ENCODE data around the gene RPLP1.

Gene RPLP1

GRCh38 chr15:69415381-69415780 is 37.2 kb upstream of the RPLP1 start:
- no peak overlapping the region for H3K4me3 ChIP-seq (ENCODE audit: low read depth in 1 of 2, low read length in 2 of 2)
- H3K4me1 ChIP-seq (ENCODE audit: control insufficient read depth in 1 of 2, insufficient read depth in 2 of 2, low read length in 2 of 2), result no peaks in the 10 kb centered on the region
- H3K27ac ChIP-seq (ENCODE audit: low read length), result no peak overlapping the region
- H3K9me3 ChIP-seq (ENCODE audit: control insufficient read depth in 1 of 2, low read length in 2 of 2), result no peaks in the 10 kb centered on the region
- H3K27me3 ChIP-seq (ENCODE audit: low read depth, low read length), result no peaks in the 10 kb centered on the region
- H3K36me3 ChIP-seq (ENCODE audit: control insufficient read depth in 1 of 2, insufficient read depth in 2 of 2, low read length in 2 of 2), result no peaks in the 10 kb centered on the region

GRCh38 chr15:69417581-69417980 is 35.0 kb upstream of the RPLP1 start:
- Histone ChIP-seq H3K4me1 (ENCODE audit: control insufficient read depth in 1 of 2, insufficient read depth in 2 of 2, low read length in 2 of 2) (no peaks in the 10 kb centered on the region), H3K36me3 (ENCODE audit: control insufficient read depth in 1 of 2, insufficient read depth in 2 of 2, low read length in 2 of 2) (no peaks in the 10 kb centered on the region), H3K27ac (ENCODE audit: low read length) (no peak overlapping the region), H3K4me3 (ENCODE audit: low read depth in 1 of 2, low read length in 2 of 2) (no peak overlapping the region), H3K9me3 (ENCODE audit: control insufficient read depth in 1 of 2, low read length in 2 of 2) (no peaks in the 10 kb centered on the region), H3K27me3 (ENCODE audit: low read depth, low read length) (no peaks in the 10 kb centered on the region)

GRCh38 chr15:69421498-69421897 is 31.1 kb upstream of the RPLP1 start:
- Histone ChIP-seq H3K4me3 (ENCODE audit: low read depth in 1 of 2, low read length in 2 of 2) (no peak overlapping the region), H3K9me3 (ENCODE audit: control insufficient read depth in 1 of 2, low read length in 2 of 2) (no peaks in the 10 kb centered on the region), H3K27me3 (ENCODE audit: low read depth, low read length) (no peaks in the 10 kb centered on the region), H3K27ac (ENCODE audit: low read length) (no peak overlapping the region), H3K36me3 (ENCODE audit: control insufficient read depth in 1 of 2, insufficient read depth in 2 of 2, low read length in 2 of 2) (no peaks in the 10 kb centered on the region), H3K4me1 (ENCODE audit: control insufficient read depth in 1 of 2, insufficient read depth in 2 of 2, low read length in 2 of 2) (no peaks in the 10 kb centered on the region)

GRCh38 chr15:69422336-69422895 is 30.2 kb upstream of the RPLP1 start:
- H3K36me3 ChIP-seq (ENCODE audit: control insufficient read depth in 1 of 2, insufficient read depth in 2 of 2, low read length in 2 of 2), result no peaks in the 10 kb centered on the region
- H3K4me3 ChIP-seq (ENCODE audit: low read depth in 1 of 2, low read length in 2 of 2), result no peak overlapping the region
- no peaks in the 10 kb centered on the region for H3K9me3 ChIP-seq (ENCODE audit: control insufficient read depth in 1 of 2, low read length in 2 of 2)
- no peaks in the 10 kb centered on the region for H3K4me1 ChIP-seq (ENCODE audit: control insufficient read depth in 1 of 2, insufficient read depth in 2 of 2, low read length in 2 of 2)
- H3K27me3 ChIP-seq (ENCODE audit: low read depth, low read length), result no peaks in the 10 kb centered on the region
- no peak overlapping the region for H3K27ac ChIP-seq (ENCODE audit: low read length)

GRCh38 chr15:69424001-69424400 is 28.6 kb upstream of the RPLP1 start:
- Histone ChIP-seq H3K27ac (ENCODE audit: low read length) (no peak overlapping the region), H3K27me3 (ENCODE audit: low read depth, low read length) (no peaks in the 10 kb centered on the region), H3K4me3 (ENCODE audit: low read depth in 1 of 2, low read length in 2 of 2) (no peak overlapping the region), H3K36me3 (ENCODE audit: control insufficient read depth in 1 of 2, insufficient read depth in 2 of 2, low read length in 2 of 2) (no peaks in the 10 kb centered on the region), H3K4me1 (ENCODE audit: control insufficient read depth in 1 of 2, insufficient read depth in 2 of 2, low read length in 2 of 2) (no peaks in the 10 kb centered on the region), H3K9me3 (ENCODE audit: control insufficient read depth in 1 of 2, low read length in 2 of 2) (no peaks in the 10 kb centered on the region)

- H3K27me3 ChIP-seq (ENCODE audit: low read depth, low read length), result no peaks in the 10 kb centered on the region
- no peaks in the 10 kb centered on the region for H3K9me3 ChIP-seq (ENCODE audit: control insufficient read depth in 1 of 2, low read length in 2 of 2)
- H3K36me3 ChIP-seq (ENCODE audit: control insufficient read depth in 1 of 2, insufficient read depth in 2 of 2, low read length in 2 of 2), result no peaks in the 10 kb centered on the region
- no peak overlapping the region for H3K4me3 ChIP-seq (ENCODE audit: low read depth in 1 of 2, low read length in 2 of 2)
- H3K27ac ChIP-seq (ENCODE audit: low read length), result no peak overlapping the region
- no peaks in the 10 kb centered on the region for H3K4me1 ChIP-seq (ENCODE audit: control insufficient read depth in 1 of 2, insufficient read depth in 2 of 2, low read length in 2 of 2)
Measured at GRCh38 chr15:69424748-69425413, 27.7 kb upstream of the RPLP1 start.

- H3K36me3 ChIP-seq (ENCODE audit: control insufficient read depth in 1 of 2, insufficient read depth in 2 of 2, low read length in 2 of 2), result no peaks in the 10 kb centered on the region
- no peak overlapping the region for H3K4me3 ChIP-seq (ENCODE audit: low read depth in 1 of 2, low read length in 2 of 2)
- no peaks in the 10 kb centered on the region for H3K9me3 ChIP-seq (ENCODE audit: control insufficient read depth in 1 of 2, low read length in 2 of 2)
- no peaks in the 10 kb centered on the region for H3K4me1 ChIP-seq (ENCODE audit: control insufficient read depth in 1 of 2, insufficient read depth in 2 of 2, low read length in 2 of 2)
- no peak overlapping the region for H3K27ac ChIP-seq (ENCODE audit: low read length)
- H3K27me3 ChIP-seq (ENCODE audit: low read depth, low read length), result no peaks in the 10 kb centered on the region
Measured at GRCh38 chr15:69433831-69434230, 18.8 kb upstream of the RPLP1 start.

- H3K4me3 ChIP-seq (ENCODE audit: low read depth in 1 of 2, low read length in 2 of 2), result no peak overlapping the region
- H3K27me3 ChIP-seq (ENCODE audit: low read depth, low read length), result no peaks in the 10 kb centered on the region
- no peaks in the 10 kb centered on the region for H3K9me3 ChIP-seq (ENCODE audit: control insufficient read depth in 1 of 2, low read length in 2 of 2)
- no peaks in the 10 kb centered on the region for H3K4me1 ChIP-seq (ENCODE audit: control insufficient read depth in 1 of 2, insufficient read depth in 2 of 2, low read length in 2 of 2)
- no peaks in the 10 kb centered on the region for H3K36me3 ChIP-seq (ENCODE audit: control insufficient read depth in 1 of 2, insufficient read depth in 2 of 2, low read length in 2 of 2)
- H3K27ac ChIP-seq (ENCODE audit: low read length), result no peak overlapping the region
Measured at GRCh38 chr15:69434238-69434637, 18.4 kb upstream of the RPLP1 start.

- Histone ChIP-seq H3K27me3 (ENCODE audit: low read depth, low read length) (no peaks in the 10 kb centered on the region), H3K36me3 (ENCODE audit: control insufficient read depth in 1 of 2, insufficient read depth in 2 of 2, low read length in 2 of 2) (no peaks in the 10 kb centered on the region), H3K4me3 (ENCODE audit: low read depth in 1 of 2, low read length in 2 of 2) (no peak overlapping the region), H3K9me3 (ENCODE audit: control insufficient read depth in 1 of 2, low read length in 2 of 2) (no peaks in the 10 kb centered on the region), H3K27ac (ENCODE audit: low read length) (no peak overlapping the region), H3K4me1 (ENCODE audit: control insufficient read depth in 1 of 2, insufficient read depth in 2 of 2, low read length in 2 of 2) (no peaks in the 10 kb centered on the region)
Measured at GRCh38 chr15:69434679-69435078, 17.9 kb upstream of the RPLP1 start.

- H3K9me3 ChIP-seq (ENCODE audit: control insufficient read depth in 1 of 2, low read length in 2 of 2), result no peaks in the 10 kb centered on the region
- no peaks in the 10 kb centered on the region for H3K27me3 ChIP-seq (ENCODE audit: low read depth, low read length)
- H3K27ac ChIP-seq (ENCODE audit: low read length), result no peak overlapping the region
- H3K36me3 ChIP-seq (ENCODE audit: control insufficient read depth in 1 of 2, insufficient read depth in 2 of 2, low read length in 2 of 2), result no peaks in the 10 kb centered on the region
- no peaks in the 10 kb centered on the region for H3K4me1 ChIP-seq (ENCODE audit: control insufficient read depth in 1 of 2, insufficient read depth in 2 of 2, low read length in 2 of 2)
- no peak overlapping the region for H3K4me3 ChIP-seq (ENCODE audit: low read depth in 1 of 2, low read length in 2 of 2)
Measured at GRCh38 chr15:69435985-69436384, 16.6 kb upstream of the RPLP1 start.

- Histone ChIP-seq H3K27ac (ENCODE audit: low read length) (no peak overlapping the region), H3K36me3 (ENCODE audit: control insufficient read depth in 1 of 2, insufficient read depth in 2 of 2, low read length in 2 of 2) (no peaks in the 10 kb centered on the region)
Measured at GRCh38 chr15:69436951-69437350, 15.7 kb upstream of the RPLP1 start.

GRCh38 chr15:69439623-69440022 is 13.0 kb upstream of the RPLP1 start:
- Histone ChIP-seq H3K4me1 (ENCODE audit: control insufficient read depth in 1 of 2, insufficient read depth in 2 of 2, low read length in 2 of 2) (no peaks in the 10 kb centered on the region), H3K27me3 (ENCODE audit: low read depth, low read length) (no peaks in the 10 kb centered on the region), H3K27ac (ENCODE audit: low read length) (no peak overlapping the region), H3K9me3 (ENCODE audit: control insufficient read depth in 1 of 2, low read length in 2 of 2) (no peaks in the 10 kb centered on the region), H3K4me3 (ENCODE audit: low read depth in 1 of 2, low read length in 2 of 2) (no peak overlapping the region), H3K36me3 (ENCODE audit: control insufficient read depth in 1 of 2, insufficient read depth in 2 of 2, low read length in 2 of 2) (no peaks in the 10 kb centered on the region)

More at GRCh38 chr15:69436951-69437350, 15.7 kb upstream of the RPLP1 start:
- no peaks in the 10 kb centered on the region for H3K27me3 ChIP-seq (ENCODE audit: low read depth, low read length)
- H3K4me3 ChIP-seq (ENCODE audit: low read depth in 1 of 2, low read length in 2 of 2), result no peak overlapping the region
- H3K4me1 ChIP-seq (ENCODE audit: control insufficient read depth in 1 of 2, insufficient read depth in 2 of 2, low read length in 2 of 2), result no peaks in the 10 kb centered on the region
- H3K9me3 ChIP-seq (ENCODE audit: control insufficient read depth in 1 of 2, low read length in 2 of 2), result no peaks in the 10 kb centered on the region
